HUES6 (cell line): ENCODE results near the gene DUOXA2.
A peak's percentile ranks its signal among the peaks of the same experiment; 100 is the strongest.
"Not testable (repeated sequence)": the region's sequence is repeated elsewhere in the genome, so short reads cannot be mapped to it uniquely, and the experiment has no call there.

Experiments used
- H3K27ac ChIP-seq: 2 replicates; pipeline ENCODE4 v1.7.0; 2013; ENCODE audit warnings: low read depth, mild to moderate bottlenecking, low read length, inconsistent platforms
- H3K27me3 ChIP-seq: 2 replicates; pipeline ENCODE4 v1.6.1; 2013; ENCODE audit warnings: low read length; ENCODE audit not compliant: control insufficient read depth, insufficient read depth
- H3K36me3 ChIP-seq: 2 replicates; pipeline ENCODE4 v1.6.1; 2013; ENCODE audit warnings: low read length; ENCODE audit not compliant: control insufficient read depth, insufficient read depth
- H3K4me1 ChIP-seq: 2 replicates; pipeline ENCODE4 v1.6.1; 2013; ENCODE audit warnings: low read length; ENCODE audit not compliant: control insufficient read depth, insufficient read depth
- H3K4me3 ChIP-seq: 2 replicates; pipeline ENCODE4 v1.5.1; 2013; ENCODE audit warnings: low read depth, low read length
- H3K9ac ChIP-seq: one replicate; pipeline ENCODE4 v1.6.1; 2013; ENCODE audit warnings: mild to moderate bottlenecking, low read length
- H3K9me3 ChIP-seq: 2 replicates; pipeline ENCODE4 v1.6.1; 2013; ENCODE audit warnings: low read depth, low read length; ENCODE audit not compliant: control insufficient read depth, insufficient read depth

Gene DUOXA2

GRCh38 chr15:45130291-45131000 lies 16.3 kb downstream of the DUOXA2 start:
- Histone ChIP-seq H3K27me3 (peaks cover 100% of the 10 kb centered on the region), H3K27ac (no peak overlapping the region), H3K9ac (no peak overlapping the region), H3K4me1 (peaks cover 8% of the 10 kb centered on the region; the same call in 1 of the 2 replicates), H3K4me3 (peak overlapping the region; percentile 84), H3K36me3 (no peaks in the 10 kb centered on the region), H3K9me3 (no peaks in the 10 kb centered on the region)

GRCh38 chr15:45131510-45131909 lies 17.4 kb downstream of the DUOXA2 start:
- Histone ChIP-seq H3K36me3 (no peaks in the 10 kb centered on the region), H3K9ac (no peak overlapping the region), H3K4me1 (peaks cover 8% of the 10 kb centered on the region; the same call in 1 of the 2 replicates), H3K27me3 (peaks cover 98% of the 10 kb centered on the region), H3K4me3 (no peak overlapping the region), H3K9me3 (no peaks in the 10 kb centered on the region), H3K27ac (no peak overlapping the region)

- no peak overlapping the region for H3K4me3 ChIP-seq
- no peak overlapping the region for H3K27ac ChIP-seq
- H3K9ac ChIP-seq, result no peak overlapping the region
- H3K9me3 ChIP-seq, result no peaks in the 10 kb centered on the region
- H3K27me3 ChIP-seq, result peaks cover 93% of the 10 kb centered on the region
- H3K36me3 ChIP-seq, result no peaks in the 10 kb centered on the region
- peaks cover 8% of the 10 kb centered on the region; the same call in 1 of the 2 replicates for H3K4me1 ChIP-seq
Observed at GRCh38 chr15:45132844-45133560, 18.9 kb downstream of the DUOXA2 start.

GRCh38 chr15:45133561-45133920 lies 19.4 kb downstream of the DUOXA2 start:
- peaks cover 8% of the 10 kb centered on the region; the same call in 1 of the 2 replicates for H3K4me1 ChIP-seq
- no peak overlapping the region for H3K27ac ChIP-seq
- H3K36me3 ChIP-seq, result no peaks in the 10 kb centered on the region
- H3K9me3 ChIP-seq, result no peaks in the 10 kb centered on the region
- no peak overlapping the region for H3K9ac ChIP-seq
- no peak overlapping the region for H3K4me3 ChIP-seq
- H3K27me3 ChIP-seq, result peaks cover 89% of the 10 kb centered on the region

- Histone ChIP-seq H3K4me1 (peaks cover 8% of the 10 kb centered on the region; the same call in 1 of the 2 replicates), H3K9ac (no peak overlapping the region), H3K9me3 (no peaks in the 10 kb centered on the region), H3K27me3 (peaks cover 84% of the 10 kb centered on the region), H3K36me3 (no peaks in the 10 kb centered on the region), H3K27ac (no peak overlapping the region), H3K4me3 (no peak overlapping the region)
Observed at GRCh38 chr15:45134046-45134445, 19.9 kb downstream of the DUOXA2 start.

- Histone ChIP-seq H3K36me3 (no peaks in the 10 kb centered on the region), H3K9ac (no peak overlapping the region), H3K4me1 (peaks cover 7% of the 10 kb centered on the region; the same call in 1 of the 2 replicates), H3K4me3 (peak overlapping the region; percentile 38), H3K9me3 (no peaks in the 10 kb centered on the region), H3K27me3 (peaks cover 75% of the 10 kb centered on the region), H3K27ac (no peak overlapping the region)
Observed at GRCh38 chr15:45134682-45135604, 20.8 kb downstream of the DUOXA2 start.

DNA sequence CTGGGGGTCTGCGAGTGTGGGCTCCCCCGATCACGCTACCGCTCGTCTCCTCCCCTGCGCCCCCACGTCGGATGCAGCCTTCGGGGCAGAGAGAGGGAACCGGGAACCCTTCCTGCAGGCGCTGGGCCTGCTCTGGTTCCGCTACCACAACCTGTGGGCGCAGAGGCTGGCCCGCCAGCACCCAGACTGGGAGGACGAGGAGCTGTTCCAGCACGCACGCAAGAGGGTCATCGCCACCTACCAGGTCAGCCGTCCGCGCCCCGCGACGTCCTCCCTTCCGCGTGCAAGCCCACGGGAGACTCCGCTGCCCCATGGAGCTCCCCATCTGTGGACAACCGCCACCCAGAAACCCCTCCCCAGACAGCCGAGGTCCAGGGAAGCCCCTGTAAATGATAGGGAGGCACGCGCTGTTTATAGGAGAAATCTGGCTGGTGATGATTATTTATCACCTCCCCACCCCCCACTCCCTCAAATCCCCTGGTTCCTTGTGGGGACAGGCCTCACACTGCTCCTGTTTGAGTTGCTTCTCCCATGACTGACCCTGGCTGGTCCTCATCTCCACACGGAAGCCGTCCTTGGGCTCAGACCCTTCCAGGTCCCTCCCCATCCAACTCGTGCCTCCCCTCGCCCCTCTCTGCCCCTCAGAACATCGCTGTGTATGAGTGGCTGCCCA lies 21.7 kb downstream of the DUOXA2 start:
- not testable (repeated sequence) for H3K36me3 ChIP-seq, H3K4me1 ChIP-seq, H3K27ac ChIP-seq, H3K9ac ChIP-seq, H3K4me3 ChIP-seq, H3K9me3 ChIP-seq
- H3K27me3 ChIP-seq, result peaks cover 66% of the 10 kb centered on the region

- H3K4me3 ChIP-seq, result no peak overlapping the region
- H3K9ac ChIP-seq, result no peak overlapping the region
- no peaks in the 10 kb centered on the region for H3K4me1 ChIP-seq
- H3K27me3 ChIP-seq, result peaks cover 60% of the 10 kb centered on the region
- no peak overlapping the region for H3K27ac ChIP-seq
- H3K9me3 ChIP-seq, result no peaks in the 10 kb centered on the region
- H3K36me3 ChIP-seq, result no peaks in the 10 kb centered on the region
Observed at GRCh38 chr15:45136378-45136764, 22.2 kb downstream of the DUOXA2 start.

- Histone ChIP-seq H3K4me1 (no peaks in the 10 kb centered on the region), H3K4me3 (no peak overlapping the region), H3K27me3 (peaks cover 47% of the 10 kb centered on the region), H3K9me3 (no peaks in the 10 kb centered on the region), H3K27ac (no peak overlapping the region), H3K9ac (no peak overlapping the region), H3K36me3 (no peaks in the 10 kb centered on the region)
Observed at GRCh38 chr15:45137703-45138102, 23.6 kb downstream of the DUOXA2 start.

DNA sequence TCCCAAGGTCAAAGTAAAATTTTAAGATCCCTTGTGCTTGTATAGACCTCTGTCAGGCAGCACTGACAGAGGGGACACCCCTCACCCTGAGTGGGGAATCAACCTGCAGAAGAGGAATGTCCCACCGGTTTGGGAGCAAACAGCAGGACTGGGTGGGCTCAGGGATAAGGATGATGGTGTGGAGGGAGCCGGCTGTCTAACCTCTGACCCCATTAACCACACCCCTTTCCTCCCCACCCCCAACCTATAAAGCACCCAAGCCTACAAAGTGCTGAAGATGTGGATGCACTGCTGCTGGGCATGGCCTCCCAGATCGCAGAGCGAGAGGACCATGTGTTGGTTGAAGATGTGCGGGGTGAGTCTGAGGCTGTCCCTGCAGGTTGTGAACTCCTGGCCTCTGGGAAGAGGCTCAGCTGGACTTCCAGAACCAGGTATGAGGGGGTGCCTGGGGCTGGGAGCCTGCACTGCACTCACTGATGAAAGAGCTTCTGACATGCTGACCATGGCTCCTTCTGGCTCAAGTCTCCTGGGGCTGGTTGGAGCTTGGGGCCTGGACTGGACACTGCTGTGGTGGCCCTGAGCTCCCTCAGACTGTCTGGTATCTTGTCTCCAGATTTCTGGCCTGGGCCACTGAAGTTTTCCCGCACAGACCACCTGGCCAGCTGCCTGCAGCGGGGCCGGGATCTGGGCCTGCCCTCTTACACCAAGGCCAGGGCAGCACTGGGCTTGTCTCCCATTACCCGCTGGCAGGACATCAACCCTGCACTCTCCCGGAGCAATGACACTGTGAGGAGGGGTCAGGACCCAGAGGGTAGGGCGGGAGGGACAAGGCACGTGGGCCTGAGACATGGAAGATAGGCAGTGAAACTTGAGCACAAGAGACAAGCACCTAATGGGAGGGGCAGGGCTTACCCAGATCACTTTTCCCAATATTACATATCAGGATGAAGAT lies 25.0 kb downstream of the DUOXA2 start:
- no peaks in the 10 kb centered on the region for H3K36me3 ChIP-seq
- no peaks in the 10 kb centered on the region for H3K4me1 ChIP-seq
- no peak overlapping the region for H3K4me3 ChIP-seq
- H3K9me3 ChIP-seq, result no peaks in the 10 kb centered on the region
- H3K27me3 ChIP-seq, result peaks cover 33% of the 10 kb centered on the region
- no peak overlapping the region for H3K27ac ChIP-seq
- H3K9ac ChIP-seq, result no peak overlapping the region
